Upper lobe of right lung (tissue), 1 donor: ENCODE data around the gene WIPF1. TPM values are rescaled to one million over a fixed set of nuclear protein-coding genes. Genes with fewer than 3 reads are reported as not detected.
"Not testable (repeated sequence)": the region's sequence is repeated elsewhere in the genome, so short reads cannot be mapped to it uniquely, and the experiment has no call there.

ENCODE experiments used
- ATAC-seq: fragments of 200-7000 bp; cut with Tn5 transposase; one replicate; pipeline ENCODE4 v1.9.1; 2020; ENCODE audit warnings: mild to moderate bottlenecking, moderate library complexity
- DNase-seq: peaks from one replicate; pipeline ENCODE4 v3.0.0-alpha.2; 2020
- H3K27ac ChIP-seq: fragments of 200-600 bp; one replicate; pipeline ENCODE4 v1.8.0; 2022
- H3K27me3 ChIP-seq: fragments of 200-600 bp; one replicate; pipeline ENCODE4 v1.8.0; 2022; ENCODE audit warnings: mild to moderate bottlenecking
- H3K36me3 ChIP-seq: fragments of 200-600 bp; one replicate; pipeline ENCODE4 v1.8.0; 2022
- H3K4me1 ChIP-seq: fragments of 200-600 bp; one replicate; pipeline ENCODE4 v1.8.0; 2022
- H3K4me3 ChIP-seq: fragments of 200-600 bp; one replicate; pipeline ENCODE4 v1.8.0; 2022; ENCODE audit warnings: mild to moderate bottlenecking
- H3K9me3 ChIP-seq: fragments of 200-600 bp; one replicate; pipeline ENCODE4 v1.8.0; 2022
- intact Hi-C: fragments of 100-400 bp; cut with DNase I; formaldehyde crosslinking; loops from one replicate; pipeline ENCODE4 v1.11.0; 2022
- total RNA-seq: library from RNA; stranded (reverse); fragmentation: NEBNext Ultra II Directional; extraction: Animal tissue kit (Norgen Biotek cat#: 25700); gene quantifications from one replicate; pipeline ENCODE4 v1.2.1, GENCODE V29; 2021
- TF ChIP-seq, protein P1 (sequence below): fragments of 200-600 bp; IDR thresholded peaks from one replicate; pipeline ENCODE4 v1.8.0; 2022; ENCODE audit warnings: antibody characterized with exemption
- donor health status: DM: no; HTN: yes; CAD: no; lungs with severe emphysema.

WIPF1 gene
- total RNA-seq, 1 donor from 2014 or later = 71.5 TPM

DNA sequence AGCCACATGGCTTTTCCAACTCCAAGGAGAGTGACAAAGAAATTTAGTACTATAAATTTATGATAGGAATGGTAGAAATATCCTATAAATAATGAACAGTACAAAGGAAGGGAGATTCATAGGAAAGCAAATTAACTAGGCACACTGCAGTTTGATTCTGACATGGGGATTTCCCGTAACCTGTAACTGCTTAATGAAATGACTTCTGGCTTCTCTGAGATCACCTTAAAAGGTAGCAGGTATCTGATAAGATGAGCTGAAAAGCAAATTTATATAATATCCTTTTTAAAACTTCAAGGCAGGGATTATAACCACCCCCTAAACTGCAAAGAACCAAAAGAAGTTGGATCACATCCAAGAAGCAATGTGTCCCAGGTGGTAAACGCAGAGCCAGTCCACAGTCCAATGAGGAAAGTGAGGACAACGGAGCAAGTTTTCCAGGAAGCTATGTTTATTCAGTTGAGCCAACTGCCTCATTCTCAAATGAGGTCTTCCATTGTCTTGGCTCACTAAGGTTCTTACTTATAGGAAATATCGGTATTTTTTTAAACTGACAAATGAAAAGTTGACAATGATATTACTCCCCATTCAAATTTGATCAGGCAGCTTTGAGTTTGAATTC is 43.0 kb downstream of the WIPF1 start:
- ATAC-seq (no peak), DNase-seq (no peak)
- H3K27ac ChIP-seq = no peak overlapping the region

DNA sequence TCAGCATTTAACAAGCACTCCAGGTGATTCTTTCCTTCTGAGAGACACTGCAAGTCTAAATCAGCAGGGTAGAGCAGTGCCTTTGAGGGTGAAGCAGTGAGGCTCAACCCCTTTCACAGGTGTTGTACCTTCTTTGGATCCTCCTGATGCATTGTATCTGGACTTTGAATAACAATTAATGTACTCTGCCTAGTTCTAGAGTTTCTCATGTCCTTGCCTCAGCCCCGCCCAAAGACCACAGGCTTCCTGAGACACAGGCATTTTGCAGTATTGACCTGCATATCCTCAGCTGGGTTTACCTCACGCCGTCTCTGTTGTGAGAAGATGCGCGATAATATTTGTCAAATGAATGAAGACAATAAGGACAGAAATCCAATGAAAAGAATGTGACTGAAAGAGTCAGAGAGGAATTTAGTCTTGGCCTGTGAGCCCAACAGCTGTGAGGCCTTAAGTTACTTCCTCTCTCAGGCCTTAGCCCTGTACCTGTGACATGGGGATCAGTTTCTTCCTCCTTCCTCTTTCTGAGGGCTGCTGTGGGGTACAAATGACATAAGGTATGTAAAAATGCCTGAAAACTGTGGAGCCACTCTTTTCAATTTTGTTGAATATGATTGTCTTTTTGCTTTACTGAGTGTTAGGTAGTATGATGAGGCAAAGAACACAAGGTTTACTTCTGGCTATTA is 43.7 kb downstream of the WIPF1 start:
- no peaks in the 10 kb centered on the region for H3K4me1 ChIP-seq
- no peak for DNase-seq
- TF ChIP-seq, protein P1, sequence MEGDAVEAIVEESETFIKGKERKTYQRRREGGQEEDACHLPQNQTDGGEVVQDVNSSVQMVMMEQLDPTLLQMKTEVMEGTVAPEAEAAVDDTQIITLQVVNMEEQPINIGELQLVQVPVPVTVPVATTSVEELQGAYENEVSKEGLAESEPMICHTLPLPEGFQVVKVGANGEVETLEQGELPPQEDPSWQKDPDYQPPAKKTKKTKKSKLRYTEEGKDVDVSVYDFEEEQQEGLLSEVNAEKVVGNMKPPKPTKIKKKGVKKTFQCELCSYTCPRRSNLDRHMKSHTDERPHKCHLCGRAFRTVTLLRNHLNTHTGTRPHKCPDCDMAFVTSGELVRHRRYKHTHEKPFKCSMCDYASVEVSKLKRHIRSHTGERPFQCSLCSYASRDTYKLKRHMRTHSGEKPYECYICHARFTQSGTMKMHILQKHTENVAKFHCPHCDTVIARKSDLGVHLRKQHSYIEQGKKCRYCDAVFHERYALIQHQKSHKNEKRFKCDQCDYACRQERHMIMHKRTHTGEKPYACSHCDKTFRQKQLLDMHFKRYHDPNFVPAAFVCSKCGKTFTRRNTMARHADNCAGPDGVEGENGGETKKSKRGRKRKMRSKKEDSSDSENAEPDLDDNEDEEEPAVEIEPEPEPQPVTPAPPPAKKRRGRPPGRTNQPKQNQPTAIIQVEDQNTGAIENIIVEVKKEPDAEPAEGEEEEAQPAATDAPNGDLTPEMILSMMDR = no peak
- H3K4me3 ChIP-seq = no peak overlapping the region
- intact Hi-C loops = no loop called here
- no peaks in the 10 kb centered on the region for H3K9me3 ChIP-seq
- no peak overlapping the region for H3K27ac ChIP-seq
- peak; percentile 58 for ATAC-seq
- peaks cover 5% of the 10 kb centered on the region for H3K36me3 ChIP-seq
- no peaks in the 10 kb centered on the region for H3K27me3 ChIP-seq

More for the DNA sequence above, 43.0 kb downstream of the WIPF1 start:
- intact Hi-C loops = no loop called here
- Histone ChIP-seq H3K36me3 (peaks cover 8% of the 10 kb centered on the region), H3K27me3 (no peaks in the 10 kb centered on the region), H3K9me3 (no peaks in the 10 kb centered on the region), H3K4me1 (no peaks in the 10 kb centered on the region), H3K4me3 (no peak overlapping the region)
- TF ChIP-seq, protein P1 = no peak

DNA sequence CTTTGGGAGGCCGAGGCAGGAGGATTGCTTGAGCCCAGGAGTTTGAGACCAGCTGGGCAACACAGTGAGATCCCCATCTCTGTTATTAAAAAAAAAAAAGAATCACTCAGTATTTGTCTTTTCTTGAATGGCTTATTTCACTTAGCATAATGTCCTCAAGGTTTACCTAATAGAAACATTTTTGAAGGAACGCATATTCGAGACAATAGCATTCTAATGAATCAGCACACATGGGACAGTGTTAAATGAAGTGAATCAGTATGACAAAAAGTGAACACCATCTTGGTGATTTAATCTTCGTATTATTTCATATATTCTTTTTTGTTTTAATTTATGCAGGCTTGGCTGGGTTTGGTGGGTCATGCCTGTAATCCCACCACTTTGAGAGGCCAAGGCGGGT is 44.7 kb downstream of the WIPF1 start:
- TF ChIP-seq, protein P1 = no peak
- H3K9me3 ChIP-seq = no peaks in the 10 kb centered on the region
- intact Hi-C loops = no loop called here
- no peak overlapping the region for H3K27ac ChIP-seq
- no peaks in the 10 kb centered on the region for H3K36me3 ChIP-seq
- no peaks in the 10 kb centered on the region for H3K4me1 ChIP-seq
- DNase-seq (no peak), ATAC-seq (no peak)
- H3K27me3 ChIP-seq = no peaks in the 10 kb centered on the region
- H3K4me3 ChIP-seq = no peak overlapping the region

DNA sequence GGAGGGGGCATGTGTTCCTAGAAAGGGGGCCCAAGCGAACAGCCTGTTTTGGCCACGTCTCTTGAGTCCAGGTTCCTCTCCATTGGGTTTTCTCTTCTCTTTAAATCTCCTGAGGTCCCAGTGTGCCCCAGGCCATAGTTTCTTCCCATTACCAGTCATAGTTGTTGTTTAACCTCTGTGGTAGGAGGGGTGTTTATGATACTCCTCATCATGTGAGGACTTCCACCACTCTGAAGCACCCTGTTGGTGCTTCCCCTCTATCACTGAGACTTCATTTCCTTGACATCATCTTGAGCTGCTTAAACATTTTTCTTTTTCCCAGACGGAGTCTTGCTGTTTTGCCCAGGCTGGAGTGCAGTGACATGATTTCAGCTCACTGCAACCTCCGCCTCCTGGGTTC is 45.9 kb downstream of the WIPF1 start:
- H3K4me1 ChIP-seq = no peaks in the 10 kb centered on the region
- no peak overlapping the region for H3K27ac ChIP-seq
- no peak overlapping the region for H3K4me3 ChIP-seq
- no peaks in the 10 kb centered on the region for H3K9me3 ChIP-seq
- no peaks in the 10 kb centered on the region for H3K27me3 ChIP-seq
- intact Hi-C loops = no loop called here
- H3K36me3 ChIP-seq = no peaks in the 10 kb centered on the region
- DNase-seq (no peak), ATAC-seq (no peak)
- TF ChIP-seq, protein P1 = no peak

DNA sequence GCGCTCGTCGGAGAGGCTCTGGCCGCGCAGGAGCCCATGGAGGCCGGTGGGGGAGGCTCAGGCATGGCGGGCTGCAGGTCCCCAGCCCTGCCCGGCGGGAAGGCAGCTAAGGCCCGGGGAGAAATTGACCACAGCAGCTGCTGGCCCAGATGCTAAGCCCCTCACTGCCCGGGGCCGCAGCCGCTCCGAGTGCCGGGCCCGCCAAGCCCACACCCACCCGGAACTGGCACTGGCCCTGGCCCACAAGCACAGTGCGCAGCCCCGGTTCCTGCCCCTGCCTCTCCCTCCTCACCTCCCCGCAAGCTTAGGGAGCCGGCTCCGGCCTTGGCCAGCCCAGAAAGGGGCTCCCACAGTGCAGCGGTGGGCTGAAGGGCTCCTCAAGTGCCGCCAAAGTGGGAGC is 49.0 kb downstream of the WIPF1 start:
- ATAC-seq, H3K4me3 ChIP-seq, H3K9me3 ChIP-seq, H3K27ac ChIP-seq, H3K4me1 ChIP-seq, DNase-seq, H3K27me3 ChIP-seq, H3K36me3 ChIP-seq, intact Hi-C loops: not testable (repeated sequence)

DNA sequence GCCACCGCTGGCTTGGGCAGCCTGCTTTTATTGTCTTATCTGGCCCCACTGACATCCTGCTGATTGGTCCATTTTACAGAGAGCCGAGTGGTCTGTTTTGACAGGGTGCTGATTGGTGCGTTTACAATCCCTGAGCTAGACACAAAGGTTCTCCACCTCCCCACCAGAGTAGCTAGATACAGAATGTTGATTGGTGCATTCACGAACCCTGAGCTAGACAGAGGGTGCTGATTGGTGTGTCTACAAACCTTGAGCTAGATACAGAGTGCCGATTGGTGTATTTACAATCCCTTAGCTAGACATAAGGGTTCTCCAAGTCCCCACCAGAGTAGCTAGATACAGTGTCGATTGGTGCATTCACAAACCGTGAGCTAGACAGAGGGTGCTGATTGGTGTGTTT is 49.6 kb downstream of the WIPF1 start:
- H3K36me3 ChIP-seq, DNase-seq, H3K27me3 ChIP-seq: not testable (repeated sequence)

More for the DNA sequence above, 49.6 kb downstream of the WIPF1 start:
- H3K9me3 ChIP-seq, H3K27ac ChIP-seq, ATAC-seq, H3K4me1 ChIP-seq, H3K4me3 ChIP-seq, intact Hi-C loops: not testable (repeated sequence)
